DOHH2 (cell line): ENCODE data around the gene IGFLR1.

Experiments
- EZH2phosphoT487 ChIP-seq: fragments of 200-600 bp; sonication (generic); IDR thresholded peaks from 2 replicates; pipeline ENCODE4 v1.6.1; 2017; ENCODE audit warnings: borderline replicate concordance, mild to moderate bottlenecking, antibody characterized with exemption, low read length, moderate library complexity, mixed read lengths
- TF ChIP-seq, protein P1 (sequence below): fragments of 200-600 bp; sonication (generic); IDR thresholded peaks from one replicate; pipeline ENCODE4 v1.5.1; 2014; ENCODE audit warnings: antibody characterized with exemption, mild to moderate bottlenecking, low read depth, low read length; ENCODE audit not compliant: poor library complexity, severe bottlenecking

- TF ChIP-seq, protein P1, sequence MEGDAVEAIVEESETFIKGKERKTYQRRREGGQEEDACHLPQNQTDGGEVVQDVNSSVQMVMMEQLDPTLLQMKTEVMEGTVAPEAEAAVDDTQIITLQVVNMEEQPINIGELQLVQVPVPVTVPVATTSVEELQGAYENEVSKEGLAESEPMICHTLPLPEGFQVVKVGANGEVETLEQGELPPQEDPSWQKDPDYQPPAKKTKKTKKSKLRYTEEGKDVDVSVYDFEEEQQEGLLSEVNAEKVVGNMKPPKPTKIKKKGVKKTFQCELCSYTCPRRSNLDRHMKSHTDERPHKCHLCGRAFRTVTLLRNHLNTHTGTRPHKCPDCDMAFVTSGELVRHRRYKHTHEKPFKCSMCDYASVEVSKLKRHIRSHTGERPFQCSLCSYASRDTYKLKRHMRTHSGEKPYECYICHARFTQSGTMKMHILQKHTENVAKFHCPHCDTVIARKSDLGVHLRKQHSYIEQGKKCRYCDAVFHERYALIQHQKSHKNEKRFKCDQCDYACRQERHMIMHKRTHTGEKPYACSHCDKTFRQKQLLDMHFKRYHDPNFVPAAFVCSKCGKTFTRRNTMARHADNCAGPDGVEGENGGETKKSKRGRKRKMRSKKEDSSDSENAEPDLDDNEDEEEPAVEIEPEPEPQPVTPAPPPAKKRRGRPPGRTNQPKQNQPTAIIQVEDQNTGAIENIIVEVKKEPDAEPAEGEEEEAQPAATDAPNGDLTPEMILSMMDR = no peak
- no peak for TF ChIP-seq EZH2phosphoT487
Measured at GRCh38 chr19:35789195-35789977, 47.1 kb upstream of the IGFLR1 start.
